Suppressor macrophage treated with lipopolysaccharide for 4 hours (primary cell): Measurements from ENCODE around the gene KRTAP5-1.

ENCODE experiments used
- DNase-seq: peaks from one replicate; pipeline ENCODE4 v3.0.0-alpha.2; 2020

Gene KRTAP5-1

DNA sequence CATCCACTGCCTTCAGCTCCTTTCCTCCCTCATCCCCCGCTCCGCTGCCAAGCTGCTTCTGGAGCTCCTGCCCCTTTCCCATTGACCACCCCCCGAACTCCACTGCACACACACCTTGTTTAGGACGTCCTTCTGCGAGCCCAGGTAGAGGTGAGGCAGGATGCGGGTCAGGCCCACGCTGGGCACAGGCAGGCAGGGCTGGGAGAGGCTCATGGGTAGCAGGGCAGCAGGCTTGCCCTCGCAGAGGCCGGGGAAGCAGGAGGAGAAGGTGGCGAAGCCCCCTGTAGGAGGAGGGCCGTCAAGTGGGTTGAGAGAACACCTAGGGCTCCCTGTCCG is 26.3 kb downstream of the KRTAP5-1 start:
- DNase-seq, result no peak

DNA sequence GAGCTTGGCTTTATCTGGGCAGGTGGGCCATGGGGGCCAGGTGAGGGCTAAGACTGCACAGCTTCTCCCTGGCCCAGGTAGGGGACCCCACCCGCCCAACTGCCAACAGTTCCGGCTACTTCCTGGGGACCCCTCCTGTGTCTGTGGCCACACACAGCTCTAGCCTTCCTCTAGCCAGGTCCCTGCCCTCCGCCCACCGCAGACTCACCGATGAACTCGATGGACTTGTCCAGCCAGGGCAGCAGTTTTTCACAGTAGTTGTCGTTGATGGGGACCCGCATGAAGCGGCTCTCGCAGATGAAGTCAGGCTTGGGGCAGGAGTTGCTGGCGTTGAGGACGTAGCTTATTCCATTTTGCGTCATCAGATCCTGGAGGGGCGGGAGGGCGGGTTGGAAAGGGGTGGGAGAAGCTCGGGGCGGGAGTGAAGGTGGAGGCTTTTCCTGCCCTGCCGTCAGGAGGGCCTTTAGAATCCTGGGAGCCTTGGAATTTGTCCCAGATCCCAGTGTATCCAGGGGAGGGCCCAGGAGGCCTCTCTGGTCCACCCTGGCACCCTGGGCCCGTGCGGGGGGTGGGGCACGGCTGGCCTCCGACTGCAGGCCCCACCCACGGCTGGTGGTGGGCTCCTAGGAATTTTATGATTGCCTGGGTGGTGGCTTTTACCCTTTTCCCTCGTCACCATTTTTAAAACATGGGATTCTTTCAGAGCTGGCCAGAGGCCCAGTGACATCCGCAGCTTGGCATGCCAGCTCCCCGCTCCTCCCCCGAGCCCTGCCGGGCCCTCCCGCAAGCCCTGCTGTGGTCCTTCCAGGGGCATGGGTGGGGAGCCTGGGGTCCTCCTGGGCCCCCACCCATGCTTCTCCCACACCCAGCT is 26.9 kb downstream of the KRTAP5-1 start:
- no peak for DNase-seq

DNA sequence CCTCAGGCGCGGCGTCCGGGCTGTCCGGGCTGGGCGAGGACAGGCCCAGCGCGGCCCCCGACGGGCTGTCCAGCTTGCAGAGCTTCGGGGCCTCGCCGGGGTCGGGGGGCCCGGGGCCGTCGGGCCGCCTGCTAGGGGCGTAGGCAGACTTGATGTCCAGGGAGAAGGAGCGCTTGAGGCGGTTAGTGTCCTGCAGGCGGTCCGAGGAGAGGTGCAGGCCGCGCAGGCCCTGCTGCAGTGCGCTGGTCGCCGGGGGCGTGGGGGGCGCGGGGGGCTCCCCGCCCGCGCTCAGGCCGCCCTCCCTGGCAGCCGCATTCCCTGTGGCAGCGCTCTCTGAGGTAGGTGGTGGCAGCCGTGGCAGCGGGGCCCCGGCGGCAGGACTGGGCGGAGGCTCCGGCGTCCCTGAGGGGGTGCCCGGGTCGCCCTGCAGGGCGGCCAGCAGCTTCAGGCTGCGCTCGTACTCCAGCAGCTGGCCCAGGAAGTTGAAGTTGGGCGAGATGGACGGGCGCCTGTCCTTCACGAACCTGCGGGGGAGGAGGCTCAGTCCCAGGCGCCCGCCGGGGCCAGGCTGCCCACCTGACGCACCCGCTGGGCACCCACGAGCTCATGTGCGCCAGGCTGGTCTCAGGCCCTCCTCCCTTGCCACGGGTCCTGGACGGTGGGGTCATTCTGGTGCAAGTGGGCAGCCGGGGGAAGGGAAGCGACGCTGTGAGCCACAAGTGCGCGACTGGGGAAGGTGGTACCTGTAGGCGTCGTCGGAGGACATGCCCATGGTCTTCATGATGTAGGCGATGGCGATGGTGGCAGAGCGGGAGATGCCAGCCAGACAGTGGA is 27.8 kb downstream of the KRTAP5-1 start:
- DNase-seq, result no peak

DNA sequence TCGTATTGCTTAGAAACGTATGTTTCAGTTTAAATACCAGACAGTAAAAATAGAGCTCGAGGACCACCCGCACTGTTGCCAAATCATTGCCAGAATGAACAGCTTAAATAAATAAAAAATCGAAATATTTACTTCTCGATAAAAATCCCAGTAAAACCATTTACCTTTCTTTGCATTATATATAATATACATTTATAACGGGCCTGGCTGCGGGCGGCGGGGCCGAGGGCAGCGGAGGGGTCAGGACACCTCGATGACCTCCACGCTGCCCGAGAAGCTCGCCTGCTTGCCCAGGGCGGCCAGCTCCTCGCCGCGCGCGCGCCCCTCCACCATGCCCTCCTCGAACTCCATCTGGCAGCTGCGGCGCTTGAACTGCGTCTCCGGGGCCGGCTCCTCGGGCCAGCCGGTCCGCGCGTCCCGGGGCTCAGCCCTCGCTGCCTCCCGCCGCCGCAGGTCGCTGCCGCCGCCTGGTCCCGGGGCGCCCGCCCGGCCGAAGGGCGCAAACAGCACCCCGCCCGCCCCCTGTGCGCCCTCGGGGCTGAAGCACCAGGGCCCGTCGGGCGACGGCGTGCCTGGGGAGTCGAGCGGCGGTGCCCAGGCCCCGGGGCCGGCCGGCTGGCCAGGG is 28.7 kb downstream of the KRTAP5-1 start:
- no peak for DNase-seq

DNA sequence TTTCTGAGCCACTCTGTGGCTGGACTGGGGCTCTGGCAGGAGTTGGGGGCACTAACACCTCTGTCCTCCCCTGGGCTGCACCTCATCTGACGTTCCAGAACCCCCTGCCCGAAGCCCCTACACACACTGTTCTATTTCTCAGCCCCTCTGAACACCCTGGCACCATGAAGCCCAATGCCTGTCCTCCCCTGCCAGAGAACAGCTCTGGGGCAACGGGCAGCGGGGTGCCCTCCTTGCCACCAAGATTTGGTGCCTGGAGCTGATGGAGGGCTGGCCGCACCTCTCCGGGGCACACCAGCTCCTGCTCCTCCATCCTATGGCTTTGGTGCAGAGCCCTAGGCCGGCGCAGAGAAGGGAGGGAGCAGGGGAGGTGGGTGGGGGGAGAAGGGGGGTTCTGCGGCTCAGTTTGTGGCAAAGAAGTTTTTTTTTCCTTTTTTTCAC is 29.4 kb downstream of the KRTAP5-1 start:
- DNase-seq, result no peak

DNA sequence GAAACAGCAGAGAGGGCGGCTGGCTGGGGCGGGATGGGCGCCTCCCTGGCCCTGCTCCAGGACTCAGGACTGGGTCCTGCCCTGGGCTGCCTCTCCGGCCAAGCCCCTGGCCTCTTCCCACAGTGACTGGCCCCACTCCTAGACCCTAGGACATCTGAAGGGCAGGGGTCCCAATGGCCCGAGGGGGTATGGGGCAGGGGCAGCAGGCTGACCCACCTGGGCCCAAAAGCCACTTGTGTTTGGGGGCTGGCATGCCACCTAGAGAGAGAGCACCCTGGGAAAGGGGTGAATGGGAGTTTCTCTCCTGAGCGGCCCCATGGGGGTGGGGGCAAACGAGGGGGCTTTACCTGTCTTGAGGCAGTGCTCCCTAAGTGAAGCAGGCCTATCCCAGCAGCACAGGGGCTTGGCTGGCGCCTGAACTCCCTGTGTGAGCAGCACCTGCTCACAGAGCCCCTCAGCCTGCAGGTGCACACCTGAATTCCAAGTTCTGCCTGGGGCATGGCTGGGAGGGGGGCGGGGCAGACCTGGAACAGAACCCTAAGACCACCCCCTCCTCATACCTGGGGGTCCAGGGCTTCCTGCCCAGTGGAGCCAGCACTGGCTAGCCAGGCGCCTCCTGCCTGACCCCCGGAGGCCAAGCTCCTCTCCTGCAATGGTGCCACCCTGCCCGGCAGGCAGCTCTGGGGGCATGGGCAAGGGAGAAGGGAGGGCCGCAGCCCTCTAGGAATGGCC is 29.9 kb downstream of the KRTAP5-1 start:
- DNase-seq, result no peak

DNA sequence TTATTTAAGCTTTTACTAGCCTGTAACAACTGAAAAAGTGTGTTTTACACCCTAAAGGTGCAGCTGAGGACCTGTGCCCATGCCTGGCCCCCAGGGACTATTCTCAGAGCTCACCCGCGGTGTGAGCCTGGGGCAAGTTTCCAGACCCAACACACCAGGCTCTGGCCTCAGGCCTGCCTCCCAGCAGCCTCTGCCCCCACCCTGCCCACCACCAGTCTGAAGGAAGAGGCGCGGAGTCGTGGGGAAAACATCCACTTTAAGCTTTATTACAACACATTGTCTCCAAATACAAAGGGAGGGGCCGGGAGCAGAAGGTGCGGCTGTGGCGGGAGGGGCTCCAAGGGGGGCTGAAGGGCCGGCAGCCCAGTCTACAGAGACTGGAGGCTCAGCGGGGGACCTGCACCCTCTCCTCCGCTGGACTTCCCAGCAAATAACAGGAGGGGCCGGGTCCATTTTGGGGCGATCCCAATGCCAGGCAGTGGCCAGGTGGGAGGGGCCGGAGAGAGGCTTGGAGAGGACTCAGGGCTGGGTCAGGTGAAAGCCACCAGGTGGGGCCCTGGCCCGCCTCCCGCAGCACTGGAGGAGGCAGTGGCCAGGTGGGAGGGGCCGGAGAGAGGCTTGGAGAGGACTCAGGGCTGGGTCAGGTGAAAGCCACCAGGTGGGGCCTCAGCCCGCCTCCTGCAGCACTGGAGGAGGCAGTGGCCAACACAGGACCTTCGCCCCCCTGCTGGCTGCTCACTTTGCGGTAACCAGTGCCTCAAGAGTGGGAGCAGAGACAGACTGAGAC is 31.1 kb downstream of the KRTAP5-1 start:
- no peak for DNase-seq

DNA sequence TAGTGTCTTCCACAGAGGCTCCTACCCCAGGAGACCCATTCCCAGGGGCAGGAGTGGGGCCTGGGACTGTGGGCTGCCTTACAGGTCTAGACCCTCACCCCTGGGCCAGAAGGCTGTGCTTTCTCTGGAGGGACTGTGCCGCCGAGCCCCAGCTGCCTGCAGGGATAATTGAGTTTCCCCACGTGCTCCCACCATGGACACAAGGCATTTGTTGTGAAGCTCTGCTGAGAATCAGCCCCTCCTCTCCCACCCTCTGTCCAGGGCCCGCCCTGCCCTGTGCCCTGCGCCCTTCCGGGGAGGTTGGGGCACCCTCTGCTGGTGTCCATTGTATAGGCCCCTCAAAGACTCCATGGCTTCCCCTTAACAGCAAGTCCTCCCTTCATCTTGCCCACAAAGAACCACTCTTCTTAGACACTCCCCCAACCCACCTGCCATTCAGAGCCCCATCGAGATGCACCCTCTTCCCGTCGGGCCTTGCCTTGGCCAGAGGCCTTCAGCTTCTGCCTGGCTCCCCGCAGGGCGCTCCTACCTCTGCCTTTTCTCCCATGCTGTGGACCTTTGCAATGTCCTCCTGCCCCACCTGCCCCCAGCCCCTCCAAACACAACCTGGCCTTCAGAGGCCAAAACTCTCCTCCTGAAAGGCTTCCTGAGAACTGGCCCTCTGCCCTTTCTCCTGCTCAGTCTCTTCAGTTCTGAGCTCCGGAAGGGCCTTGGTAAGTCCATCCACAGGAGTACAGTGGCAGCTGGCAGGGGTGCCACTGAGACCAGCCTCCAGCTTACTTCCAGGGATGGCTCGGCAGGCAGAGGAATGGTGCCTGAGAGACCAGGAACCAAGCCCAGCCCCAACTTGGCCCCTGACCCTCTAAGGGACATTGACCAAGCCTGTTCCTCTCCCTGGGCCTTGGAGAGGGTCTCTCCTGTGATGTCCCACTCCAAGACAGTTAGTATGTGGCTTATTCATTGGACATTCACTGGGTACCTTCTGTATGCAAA is 35.4 kb downstream of the KRTAP5-1 start:
- DNase-seq, result no peak

DNA sequence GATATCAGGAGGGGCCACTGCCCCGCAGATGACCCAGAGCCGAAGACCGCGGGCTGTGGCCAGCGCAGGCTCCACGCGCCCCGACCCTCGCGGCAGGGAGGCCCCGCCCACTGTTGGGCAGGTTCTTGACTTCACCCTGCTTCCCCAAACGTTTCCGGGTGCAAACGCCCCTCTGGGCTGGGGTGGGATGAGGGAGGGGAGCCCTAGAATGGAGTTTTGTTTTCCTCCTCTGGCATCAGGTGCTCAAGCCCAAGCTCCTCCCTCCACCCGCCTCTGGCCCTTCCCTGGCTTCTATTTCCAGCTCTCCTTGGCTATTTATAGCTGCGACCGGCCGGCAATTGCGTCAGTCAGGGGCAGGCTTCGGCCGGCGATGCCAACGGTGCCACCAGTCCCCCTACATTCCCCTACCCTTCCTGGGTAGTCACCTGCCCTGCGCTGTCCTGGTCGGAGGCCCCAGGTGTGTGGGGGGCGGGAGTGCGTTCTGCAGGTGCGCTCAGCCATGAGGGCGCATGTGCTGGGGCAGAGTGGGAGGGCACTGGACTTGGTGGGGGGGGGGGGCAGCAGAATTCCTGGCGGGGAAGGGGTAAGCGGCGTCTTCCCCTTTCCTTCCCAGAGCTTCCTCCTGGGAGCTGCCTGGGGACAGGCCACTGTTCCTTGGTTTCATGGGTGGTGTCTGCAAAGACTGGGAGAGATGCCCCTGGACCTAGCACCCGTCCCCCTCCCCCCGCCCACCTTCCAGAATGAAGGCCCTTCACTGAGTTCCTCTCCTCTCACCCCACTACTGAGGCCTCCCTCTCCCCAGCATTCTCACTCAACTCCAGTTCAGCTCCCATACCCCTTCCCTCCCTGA is 36.6 kb downstream of the KRTAP5-1 start:
- peak; percentile 40 for DNase-seq

DNA sequence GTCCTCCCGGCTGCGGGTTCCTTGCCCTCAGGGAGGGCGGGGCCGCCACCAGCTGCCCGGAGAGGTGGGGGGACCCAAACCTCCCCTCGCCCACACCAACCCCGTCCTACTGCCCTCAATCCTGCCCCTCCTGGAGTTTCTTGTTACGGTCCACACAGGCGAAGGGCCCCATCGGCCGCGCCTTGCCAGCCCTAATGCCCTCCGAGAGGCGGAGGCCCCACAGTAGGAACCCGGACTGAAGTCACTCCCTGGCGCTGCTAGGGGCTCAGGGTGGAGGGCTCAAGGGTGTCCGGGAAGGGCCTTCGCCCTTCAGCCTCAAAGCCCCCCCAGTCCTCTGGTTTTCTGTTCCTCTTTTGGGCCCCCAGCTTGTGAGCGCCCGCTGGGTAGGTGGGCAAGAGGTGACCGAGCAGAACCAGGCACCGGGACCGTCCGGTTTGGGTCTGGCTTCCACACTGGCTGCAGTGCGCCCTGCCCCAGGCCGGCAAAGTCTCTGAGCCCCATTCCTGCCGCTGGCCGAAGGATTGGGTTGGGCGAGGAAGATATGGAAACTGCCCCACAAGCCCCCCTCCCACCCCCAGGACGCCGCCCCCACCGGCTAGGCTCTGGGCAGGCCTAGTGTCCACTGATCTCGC is 37.5 kb downstream of the KRTAP5-1 start:
- DNase-seq, result no peak

DNA sequence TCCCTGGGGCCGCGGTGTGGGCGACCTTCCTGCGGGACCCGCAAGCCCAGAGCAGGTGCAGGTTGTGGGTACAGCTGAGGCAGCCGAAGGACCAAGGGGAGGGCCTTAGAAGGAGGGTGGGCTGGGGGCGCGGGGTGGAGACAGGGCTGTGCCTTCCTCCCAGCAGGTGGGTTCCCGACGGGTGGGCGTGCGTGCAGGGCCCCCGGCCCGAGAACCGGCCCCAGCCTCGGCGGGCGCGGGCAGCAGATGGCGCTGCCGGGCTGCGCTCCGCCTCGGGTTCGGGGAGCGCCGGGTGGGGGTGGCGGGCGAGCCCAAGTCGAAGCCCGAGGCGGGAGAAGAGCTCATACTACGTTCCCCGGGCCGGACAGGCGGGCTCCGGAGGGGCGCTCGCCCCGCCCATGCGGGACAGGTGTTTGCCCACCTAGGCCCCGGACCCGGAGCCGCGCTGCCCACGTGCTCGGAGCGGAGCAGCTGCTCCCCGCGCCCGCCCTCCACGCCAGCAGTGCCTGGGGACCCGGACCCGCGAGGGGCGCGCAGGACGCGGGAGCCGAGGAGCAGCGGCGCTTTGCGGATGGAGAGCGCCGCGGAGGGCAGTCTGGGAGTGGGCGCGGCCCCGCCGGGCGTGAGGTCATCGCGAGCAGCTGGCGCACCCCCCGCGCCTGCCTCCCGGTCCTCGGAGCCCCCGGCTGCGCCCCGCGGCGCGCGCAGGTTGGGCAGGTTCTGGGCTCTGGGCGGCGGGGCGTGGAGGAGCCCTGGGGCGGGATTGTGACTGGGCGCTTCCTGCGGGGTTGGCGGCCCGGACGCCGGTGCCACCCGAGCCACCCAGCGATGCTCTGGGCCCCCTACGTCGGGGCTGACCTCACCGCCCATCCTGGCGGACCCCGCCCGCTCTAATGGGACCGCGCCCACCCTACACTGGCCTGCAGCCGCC is 38.3 kb downstream of the KRTAP5-1 start:
- DNase-seq, result peak; percentile 43

DNA sequence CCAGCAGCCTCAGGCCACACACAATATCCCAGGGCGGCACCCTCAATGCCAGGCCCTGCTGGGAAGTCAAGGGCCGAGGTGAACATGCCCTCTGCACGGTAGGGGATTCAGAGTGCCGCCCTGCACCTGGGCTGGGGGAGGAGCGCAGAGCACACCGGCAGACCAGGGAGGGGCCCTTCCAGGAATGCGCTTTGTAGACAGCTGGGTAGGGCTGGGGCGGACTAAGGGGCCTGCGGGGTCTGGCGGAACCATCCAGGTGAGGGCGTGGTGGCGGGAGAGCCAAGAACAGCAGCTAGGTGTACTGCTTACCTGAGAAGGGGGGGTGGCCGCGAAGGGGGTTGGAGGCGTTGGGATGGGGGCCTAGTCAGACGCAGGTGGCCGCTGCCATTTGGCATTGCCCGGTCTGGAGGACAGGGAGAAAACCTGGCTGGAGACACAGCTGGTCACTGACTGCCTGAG is 39.0 kb downstream of the KRTAP5-1 start:
- no peak for DNase-seq

DNA sequence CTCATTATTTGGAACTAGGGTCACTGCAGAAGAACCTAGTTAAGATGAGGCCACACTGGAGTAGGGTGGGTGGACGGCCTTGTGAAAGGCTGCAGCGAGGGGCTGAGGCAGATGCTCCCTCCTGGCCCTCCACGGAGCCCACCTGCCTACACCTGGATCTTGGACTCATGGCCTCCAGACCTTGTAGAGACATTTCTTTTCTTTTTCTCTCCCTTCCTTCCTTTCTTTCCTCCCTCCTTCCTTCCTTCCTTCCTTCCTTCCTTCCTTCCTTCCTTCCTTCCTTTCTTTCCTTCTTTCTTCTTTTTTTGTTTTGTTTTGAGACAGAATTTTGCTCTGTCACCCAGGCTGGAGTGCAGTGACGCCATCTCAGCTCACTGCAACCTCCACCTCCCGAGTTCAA is 39.7 kb downstream of the KRTAP5-1 start:
- no peak for DNase-seq

DNA sequence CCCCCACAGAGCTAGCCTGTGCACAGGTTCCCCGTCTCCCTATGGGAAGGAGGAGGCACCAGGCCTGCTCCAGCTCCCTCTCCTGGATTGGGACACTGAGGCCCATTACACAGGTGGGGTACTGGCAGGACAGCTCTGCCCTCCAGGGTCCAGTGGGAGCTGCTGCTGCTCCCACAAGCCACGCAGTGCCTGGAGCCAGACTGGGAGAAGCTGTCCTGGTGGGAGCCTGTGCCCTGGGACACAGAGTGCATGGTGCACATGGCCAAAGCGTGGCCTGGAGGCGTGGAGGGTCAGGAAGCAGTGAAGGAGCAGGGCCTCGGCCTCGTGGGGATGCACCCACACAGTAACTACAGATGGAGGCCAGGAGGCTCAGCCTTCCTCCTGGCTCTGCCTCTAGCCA is 40.5 kb downstream of the KRTAP5-1 start:
- no peak for DNase-seq

DNA sequence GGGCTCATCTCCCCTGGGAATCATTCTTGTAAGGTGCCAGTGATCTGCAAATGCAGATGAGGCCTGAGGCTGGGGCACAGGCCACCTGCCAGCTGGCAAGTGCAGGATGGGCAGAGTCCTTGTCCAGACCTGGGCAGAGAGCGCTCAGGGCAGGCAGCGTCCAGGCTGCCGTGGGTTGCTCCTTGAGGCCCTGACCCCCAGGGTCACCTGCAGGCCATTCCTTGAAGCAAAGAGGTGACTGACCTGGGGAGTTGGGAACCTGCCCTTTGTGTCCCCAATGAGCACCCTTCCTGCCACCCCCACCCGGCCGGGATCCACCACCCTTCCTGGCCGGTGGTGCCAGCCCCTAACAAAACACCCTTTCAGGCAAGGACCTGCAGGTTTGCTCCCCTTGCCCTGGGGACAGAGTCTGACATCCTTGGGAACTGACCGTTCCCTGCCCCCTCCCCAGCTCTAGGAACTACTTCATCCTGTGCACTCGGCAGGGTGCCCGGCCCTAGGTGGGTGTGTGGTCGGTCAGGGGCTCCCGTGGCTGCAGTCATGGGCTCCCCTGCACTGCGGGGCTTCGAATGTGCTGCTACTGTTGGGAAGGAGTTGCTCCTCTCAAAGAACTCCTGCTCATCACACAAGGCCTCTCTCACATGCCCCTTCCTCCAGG is 41.3 kb downstream of the KRTAP5-1 start:
- DNase-seq, result no peak

DNA sequence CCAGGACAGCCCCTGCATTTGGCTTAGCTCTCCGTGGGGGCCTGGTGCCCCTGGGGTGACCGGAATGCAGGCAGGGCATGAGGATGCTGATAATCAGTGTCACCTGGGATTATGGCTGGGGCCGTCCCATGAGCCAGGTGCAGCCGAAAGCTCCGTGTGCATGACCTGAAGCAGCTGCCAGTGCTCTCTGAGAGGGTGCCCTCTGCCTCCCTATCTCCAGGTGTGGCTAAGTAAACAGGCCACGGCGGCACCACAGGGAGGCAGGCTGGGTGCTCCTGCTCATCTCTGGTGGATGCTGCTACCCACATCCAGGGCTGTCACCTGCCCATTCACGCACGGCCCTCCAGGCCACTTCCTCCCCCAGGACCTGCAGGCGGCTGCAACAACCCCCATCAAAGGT is 42.8 kb downstream of the KRTAP5-1 start:
- no peak for DNase-seq

DNA sequence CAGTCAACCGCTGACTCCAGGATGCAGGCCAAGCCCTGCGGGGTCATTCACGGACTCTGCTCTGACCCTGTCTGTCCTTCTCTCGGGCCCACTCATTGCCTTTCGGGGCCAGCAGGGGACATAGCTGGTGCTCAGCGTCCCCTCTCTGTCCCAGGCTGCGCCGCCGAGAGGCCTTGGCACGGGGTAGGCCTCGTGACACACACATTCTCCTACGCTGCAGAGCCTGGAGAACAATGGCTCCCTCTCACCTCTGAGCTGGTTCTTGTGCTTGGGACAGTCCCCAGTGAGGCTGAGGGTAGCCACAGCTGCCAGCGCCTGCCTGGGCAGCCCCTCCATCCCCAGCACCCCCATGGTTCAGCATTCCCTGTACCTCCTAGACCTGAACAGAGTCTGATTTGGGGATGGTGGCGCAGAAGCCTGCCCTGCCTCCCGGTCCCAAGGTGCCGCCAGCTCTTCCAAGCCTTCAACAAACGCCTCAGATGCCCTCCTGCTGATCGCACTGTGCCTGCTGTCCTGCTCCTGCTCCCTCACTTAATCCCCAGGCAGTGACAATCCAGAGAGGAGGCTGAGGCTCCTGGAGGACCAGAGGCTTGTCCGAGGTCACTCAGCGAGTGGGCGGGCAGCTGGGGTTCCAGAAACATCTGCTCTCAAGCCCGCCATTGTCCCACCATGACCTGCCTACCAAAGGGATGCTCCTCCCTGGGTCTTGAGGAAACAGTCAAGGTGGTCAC is 43.4 kb downstream of the KRTAP5-1 start:
- no peak for DNase-seq
